HG03575 (cell line): ENCODE results near the gene TSTD2.

Source experiments
- ATAC-seq: cut with Tn5 transposase; IDR thresholded peaks from one replicate; pipeline ENCODE4 v1.9.1; 2021; ENCODE audit not compliant: unreplicated experiment, insufficient number of reproducible peaks, low FRiP score; ENCODE audit errors: extremely low read depth

Gene TSTD2

DNA sequence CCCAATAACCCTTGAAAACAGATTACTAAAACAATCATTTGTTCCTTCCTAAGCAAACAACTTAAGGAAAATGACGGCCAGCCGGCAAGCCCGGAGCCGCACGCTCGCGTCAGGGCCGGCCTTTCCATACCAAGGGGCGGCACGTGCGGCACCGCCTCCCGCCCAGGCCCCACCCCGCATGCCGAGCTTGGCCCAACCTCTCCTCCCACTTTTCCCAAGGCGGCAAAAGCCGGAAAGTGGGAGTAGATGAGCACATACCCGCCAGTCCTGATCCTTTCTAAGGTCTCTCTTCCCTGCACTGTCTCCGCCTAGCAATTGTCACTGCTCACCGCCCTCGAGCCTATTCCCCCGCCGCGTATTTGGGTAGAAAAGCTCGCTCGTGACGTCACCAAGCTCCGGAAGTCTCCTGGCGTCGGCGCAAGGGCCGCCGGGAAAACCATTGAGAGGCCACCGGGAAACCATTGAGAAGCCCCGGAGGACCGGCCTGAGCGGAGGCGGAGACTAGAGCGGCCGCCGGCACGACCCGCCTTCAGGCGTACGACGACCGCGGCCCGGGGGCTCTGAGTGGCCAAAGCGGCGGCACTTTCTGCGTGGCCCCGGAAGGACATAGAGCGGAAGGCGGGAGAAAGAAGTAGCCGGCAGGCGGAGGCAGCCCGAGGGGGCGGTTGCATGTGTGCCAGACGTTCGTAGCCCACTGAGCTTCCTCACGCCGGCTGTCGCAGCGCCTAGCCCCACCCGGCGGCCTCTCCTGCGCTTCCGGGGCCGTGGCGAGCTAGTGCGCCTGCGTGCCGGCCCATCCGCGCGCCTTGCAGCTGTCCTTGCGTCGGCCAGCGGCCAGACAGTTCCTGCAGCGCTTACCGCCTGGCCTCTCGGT, at the start of gene TSTD2, which contains the start of gene NCBP1:
Gene TSTD2 (minus strand): TSS at position 384 of the 874 bp plus-strand sequence. CDS start 5,806 bp downstream, outside the sequence.
Gene NCBP1 (plus strand): TSS at position 837 of the 874 bp plus-strand sequence. CDS start 61 bp downstream, outside the sequence.
- peak; percentile 56 for ATAC-seq

DNA sequence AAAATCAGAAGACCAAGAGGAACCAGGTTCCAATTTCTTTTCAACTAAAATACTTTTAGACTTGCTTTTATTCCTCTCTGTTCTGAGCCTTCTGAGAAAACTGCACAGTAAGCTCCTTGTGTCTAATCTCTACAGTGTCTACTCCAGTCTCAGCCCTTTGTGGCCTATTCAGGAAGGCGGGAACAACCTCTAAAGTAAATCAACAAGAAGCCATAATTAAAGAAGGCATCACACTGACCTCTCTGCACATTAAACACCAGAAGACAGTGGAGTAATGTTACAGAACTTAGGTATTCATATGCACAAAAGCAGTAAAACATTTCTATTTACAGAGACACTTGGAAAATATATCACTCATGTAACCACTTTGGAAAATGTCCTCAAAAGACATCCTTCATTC, 49.1 kb upstream of the TSTD2 start:
- no peak for ATAC-seq

DNA sequence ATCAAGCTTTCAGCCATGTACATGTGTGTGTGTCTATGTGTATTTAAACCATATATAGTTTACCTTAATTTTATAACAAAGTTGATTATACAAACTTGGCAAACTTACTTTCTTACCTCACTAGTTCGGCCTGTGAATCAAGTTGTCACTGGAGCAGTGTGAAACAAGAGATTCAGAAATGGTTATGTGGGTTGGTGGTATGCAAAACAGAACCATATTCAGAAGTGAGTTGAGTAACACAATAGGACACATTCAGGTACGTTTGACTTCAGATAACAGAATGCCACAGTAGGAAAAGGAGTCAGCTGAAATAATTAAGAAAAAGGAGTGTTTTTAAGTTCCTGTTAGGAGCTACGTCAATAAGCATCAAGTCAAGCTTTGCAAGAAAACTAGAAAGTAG, 42.5 kb upstream of the TSTD2 start:
- no peak for ATAC-seq

DNA sequence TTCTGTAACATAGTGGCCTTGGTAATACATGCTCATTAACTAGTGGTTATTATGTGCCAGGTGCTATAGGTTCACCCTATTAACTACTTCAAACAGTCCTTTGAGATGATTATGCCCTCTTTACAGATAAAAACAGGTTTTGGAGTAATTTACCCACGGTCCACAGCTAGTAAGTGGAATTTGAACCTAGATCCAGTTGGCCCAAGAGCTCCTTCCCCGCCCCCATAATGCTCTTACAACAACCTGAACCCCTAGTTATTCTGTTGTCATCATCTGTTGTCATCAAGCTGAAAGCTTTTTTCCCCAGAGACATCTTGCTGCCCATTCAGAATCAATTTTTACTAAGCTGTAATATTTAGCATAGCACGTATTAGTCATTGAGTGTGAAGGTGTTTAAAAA, 40.8 kb upstream of the TSTD2 start:
- ATAC-seq: no peak

DNA sequence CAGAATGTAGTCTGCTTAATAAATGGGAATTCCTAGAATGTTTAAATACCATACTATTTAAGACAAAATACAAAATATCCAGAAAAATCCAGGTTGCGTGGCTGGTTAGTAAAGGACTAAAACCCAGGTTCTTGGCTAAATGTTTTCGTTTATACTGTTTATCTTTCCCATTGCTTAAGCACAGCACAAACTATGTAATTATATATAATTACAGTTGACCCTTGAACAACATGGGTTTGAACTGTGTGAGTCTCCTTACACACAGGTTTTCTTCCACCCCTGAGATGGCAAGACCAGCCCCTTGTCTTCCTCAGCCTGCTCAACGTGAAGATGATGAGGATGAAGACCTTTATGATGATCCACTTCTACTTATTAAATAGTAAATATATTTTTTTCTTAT, 39.2 kb upstream of the TSTD2 start:
- no peak for ATAC-seq

DNA sequence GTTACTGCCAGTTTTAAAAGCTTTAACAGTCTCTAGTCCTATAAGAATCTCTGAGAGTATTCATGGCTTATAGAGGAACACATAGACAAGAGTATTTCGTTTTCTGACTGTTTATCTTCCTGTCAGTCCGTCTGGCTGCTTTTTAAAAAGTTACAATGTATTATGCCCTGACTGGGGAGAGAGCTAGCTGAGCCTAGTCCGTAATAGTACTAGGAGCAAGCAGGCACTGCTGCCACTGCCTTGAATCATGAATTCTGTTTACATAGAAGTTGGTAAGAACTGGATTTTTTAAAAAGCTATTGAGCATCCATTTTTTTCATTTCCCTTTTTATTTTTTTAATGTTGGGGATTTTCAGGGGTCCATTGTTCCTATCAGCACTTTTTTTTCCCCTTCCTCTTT, 37.4 kb upstream of the TSTD2 start:
- no peak for ATAC-seq

DNA sequence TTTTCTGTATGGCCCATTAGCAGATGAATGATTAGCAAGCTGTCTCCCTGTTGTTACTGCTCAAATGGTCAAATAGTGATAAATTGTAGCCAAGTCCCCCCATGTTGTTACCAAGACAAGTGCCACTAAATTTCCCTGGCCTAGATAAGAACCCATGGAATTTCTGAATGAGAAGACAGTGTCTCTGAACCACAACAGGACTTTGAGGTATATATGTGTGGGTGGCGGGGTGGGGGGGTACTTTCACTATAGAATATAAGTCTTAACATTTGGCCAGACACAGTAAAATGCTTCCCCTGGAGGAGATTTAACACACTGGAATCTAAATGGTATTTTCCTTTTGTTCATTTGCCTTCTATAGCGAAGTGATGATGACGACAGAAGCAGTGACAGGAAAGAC, 35.3 kb upstream of the TSTD2 start:
- no peak for ATAC-seq

DNA sequence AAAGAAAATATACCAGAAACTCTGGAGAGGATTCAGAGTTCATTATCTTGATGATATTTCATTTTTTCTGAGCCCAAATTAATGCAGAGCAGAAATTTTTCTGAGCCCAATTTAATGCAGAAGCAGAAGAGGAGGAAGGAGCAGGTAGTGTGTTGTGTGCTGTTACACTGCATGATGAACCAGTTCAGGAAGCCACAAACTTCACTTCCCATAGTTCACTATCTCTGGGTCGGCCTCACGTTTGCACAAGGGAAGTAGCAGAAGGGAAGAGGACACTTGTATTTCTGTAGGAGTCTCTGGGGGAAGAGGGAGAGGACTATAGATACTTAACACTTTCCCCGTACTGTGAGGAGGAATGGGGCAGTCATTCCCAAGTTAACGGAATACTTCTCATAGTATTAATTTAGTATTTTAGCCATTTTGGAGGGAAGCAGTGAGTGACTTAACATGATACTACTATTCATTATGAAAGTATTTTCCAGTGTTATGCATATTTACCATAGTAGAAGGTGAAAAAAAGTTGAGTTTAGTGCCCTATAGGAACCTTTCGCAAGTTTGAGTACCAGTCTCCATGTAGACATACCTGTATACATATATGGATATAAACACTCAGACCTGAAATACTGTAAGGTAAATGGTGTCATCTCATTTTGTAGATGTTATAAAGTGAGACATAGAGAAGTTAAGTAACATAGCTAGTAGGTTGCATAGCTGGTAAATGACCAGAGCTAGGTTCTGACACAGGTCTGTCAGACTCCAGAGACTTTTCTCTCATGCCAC, 33.9 kb upstream of the TSTD2 start:
- no peak for ATAC-seq

DNA sequence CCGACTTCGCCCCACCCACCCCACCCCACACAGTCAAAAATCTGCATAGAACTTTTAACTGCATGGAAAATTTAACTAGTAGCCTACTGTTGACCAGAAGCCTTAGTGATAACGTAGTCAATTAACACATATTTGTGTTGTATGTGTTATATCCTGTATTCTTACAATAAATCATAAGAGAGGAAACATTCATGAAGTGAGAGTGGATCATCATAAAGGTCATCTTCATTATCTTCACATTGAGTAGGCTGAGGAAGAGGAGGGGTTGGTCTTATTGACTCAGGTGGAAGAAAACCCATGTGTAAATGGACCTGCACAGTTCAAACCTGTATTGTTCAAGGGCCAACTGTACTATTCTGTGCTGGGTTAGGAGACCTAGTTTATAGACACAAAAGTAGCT, 32.6 kb upstream of the TSTD2 start:
- ATAC-seq: no peak

DNA sequence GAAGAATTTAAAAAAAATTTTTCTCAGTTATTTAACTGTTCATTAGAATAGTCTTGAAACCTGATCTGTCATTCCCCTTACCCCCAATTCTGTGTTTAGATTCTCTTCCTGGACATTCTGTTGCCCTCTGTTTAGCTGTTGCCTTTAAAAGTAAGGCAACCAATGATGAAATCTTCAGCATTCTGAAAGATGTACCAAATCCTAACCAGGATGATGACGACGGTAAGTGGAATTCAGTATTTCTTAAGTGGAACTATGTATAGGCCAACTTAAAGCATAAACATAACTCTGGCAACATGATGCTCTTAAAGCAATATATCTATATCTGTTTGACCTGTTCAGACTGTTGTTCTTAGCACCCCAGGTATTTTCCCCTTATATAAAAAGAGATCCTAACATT, 27.7 kb upstream of the TSTD2 start:
- ATAC-seq: no peak

DNA sequence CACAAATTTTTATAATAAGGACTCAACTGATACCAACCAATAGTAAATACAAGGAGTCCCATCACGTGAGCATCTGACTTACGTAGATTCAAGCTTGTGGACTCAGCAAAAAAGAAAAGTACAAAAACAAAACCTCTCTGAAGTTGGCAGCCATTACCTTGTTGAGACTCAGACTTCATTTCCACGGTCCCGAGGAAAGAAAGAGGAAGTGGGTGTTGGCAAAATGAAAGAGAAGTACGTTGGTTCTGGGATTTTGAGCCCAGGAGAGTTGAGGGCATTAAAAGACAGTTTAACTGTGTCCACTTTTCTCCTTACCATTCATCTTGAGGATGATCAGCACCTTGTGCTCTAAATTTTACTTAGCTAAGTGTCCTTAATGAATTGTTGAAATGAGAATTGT, 27.2 kb upstream of the TSTD2 start:
- no peak for ATAC-seq

DNA sequence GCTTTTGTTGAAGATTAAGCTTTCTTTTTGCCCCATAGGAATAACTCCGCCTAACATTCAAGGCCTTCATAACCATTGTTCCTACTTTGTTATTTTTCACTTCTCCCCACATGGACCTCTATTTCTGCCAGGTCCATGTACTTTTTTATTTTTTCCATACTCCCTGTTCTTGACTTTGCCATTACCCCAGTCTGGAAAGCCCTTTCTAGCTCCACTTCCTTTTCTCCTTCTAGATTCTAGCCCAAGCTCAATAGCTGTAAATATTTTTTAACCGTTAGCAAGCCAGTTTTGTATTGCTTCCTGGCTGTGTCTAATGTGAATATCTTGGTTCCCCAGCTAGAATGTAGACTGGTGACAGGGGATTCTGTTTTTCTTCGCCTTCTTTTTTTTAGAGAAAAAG, 26.6 kb upstream of the TSTD2 start:
- ATAC-seq: no peak

DNA sequence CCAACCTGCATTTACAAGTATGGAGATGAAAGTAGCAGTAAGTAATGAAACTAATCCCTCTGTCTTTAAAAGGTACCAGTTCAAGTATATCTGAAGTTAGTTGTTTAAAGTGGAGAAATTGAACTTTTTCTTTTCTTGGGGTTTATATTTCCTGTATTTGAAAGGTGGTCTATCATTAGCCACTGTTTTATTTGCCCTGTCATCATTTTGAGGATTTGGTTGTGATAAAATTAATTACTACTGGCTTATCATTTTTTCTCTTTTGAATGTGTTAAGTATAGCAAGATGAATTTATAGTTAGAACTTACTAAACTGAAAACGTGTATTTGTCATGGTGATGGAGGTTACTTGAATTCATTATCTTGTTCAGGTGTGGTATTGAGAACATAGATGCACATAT, 25.5 kb upstream of the TSTD2 start:
- ATAC-seq: no peak

DNA sequence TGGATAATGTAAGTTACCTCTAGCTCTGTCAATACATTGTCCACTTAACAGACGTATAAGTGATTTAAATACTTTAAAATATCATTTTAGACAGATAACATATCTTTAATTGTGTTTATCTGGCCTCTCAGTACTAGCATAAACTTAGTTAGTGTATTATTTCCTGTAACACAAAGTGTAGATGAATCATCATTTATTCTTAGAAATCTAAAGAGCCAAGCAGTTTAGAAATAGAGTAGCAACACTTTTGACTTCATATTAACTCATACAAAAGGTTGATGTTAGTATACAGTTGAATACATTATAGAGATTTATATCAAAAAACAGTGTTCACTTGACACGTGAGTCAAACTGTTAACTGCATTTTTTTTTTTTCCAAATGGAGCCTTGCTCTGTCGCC, 18.5 kb upstream of the TSTD2 start:
- ATAC-seq: no peak

DNA sequence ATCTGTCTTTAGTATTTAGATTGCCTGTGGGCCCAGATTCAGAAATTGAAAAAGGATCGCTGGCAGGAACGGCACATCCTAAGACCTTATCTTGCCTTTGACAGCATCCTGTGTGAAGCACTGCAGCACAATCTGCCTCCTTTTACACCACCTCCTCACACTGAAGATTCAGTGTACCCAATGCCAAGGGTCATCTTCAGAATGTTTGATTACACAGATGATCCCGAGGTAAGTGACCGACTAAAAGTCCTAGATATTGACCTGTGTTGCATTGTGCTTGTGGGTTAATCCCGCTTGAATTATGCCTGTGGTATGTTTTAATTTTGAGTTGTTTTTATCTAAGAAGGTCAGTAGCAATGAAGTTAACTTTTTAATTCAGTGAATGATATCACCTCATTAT, 14.8 kb upstream of the TSTD2 start:
- ATAC-seq: no peak

DNA sequence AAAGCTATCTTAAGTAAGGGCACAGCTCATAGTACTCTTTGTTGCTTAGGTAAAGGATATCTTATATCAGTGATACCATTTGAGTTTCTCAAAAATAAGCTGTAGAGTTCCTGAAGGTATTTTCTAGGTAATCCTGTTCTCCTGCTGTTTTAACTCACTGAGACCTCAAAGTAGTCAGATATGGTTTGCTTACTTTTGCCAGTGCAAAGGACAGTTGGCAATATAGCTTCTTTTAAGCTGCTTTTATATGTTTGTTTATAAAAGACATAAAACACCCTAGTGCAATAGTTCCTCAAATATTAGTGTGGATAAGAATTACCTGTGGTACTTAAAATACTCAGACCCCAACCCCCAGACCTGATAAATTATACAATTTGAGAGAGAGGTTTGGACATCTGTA, 12.6 kb upstream of the TSTD2 start:
- no peak for ATAC-seq

DNA sequence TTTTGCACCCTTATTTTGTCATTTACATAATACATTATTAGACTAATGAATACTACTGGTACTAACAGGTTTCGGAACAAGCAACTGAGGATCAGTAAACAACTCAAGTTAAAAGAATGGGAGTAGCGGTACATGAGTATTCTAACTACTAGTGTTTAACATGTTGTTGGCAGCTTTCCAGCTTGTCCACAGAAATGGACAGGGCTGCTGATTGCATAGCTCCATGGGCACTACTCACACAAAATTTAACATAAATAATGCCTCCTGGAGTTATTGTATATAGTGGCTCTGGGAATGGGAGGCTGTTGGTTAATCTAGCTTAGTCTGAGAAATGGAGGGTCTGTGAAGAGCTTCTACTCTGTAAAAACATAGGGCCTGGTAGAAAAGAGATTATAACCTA, 7.2 kb upstream of the TSTD2 start:
- no peak for ATAC-seq

DNA sequence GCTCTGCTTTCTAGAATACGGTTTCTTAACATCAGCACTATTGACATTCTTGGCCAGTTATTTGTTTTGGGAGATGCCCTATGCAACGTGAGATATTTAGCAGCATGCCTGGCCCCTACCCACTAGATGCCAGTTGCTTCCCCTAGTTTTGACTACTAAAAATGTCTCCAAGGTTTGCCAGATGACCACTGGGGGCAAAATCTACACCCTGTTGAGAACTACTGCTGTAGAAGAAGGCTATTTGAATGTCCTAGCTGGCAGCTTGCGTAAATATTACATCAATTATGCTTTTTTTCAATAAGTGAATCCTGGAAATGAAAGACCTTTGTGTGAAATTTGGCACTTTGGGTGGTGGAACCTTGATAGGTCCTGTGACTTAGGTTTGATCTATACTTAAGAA, 5.5 kb upstream of the TSTD2 start:
- no peak for ATAC-seq

DNA sequence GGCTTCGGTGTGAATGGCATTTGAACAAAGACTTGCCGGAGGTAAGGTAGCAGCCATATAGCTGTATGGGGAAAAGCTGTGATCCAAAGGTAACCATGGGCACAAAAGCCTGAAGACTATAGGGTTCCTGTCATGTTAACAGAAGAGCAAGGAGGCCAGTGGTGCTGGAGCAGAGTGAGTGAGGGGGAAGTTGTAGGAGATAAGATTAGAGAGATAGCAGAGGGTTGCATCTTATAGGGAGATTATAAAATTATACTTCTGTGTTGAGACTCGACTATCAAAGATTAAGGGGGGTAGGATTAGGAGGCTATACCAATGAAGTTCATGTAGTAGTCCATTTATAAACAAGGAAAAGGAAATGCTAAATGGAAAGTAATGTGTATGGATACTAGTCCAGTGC, 3.7 kb upstream of the TSTD2 start:
- ATAC-seq: no peak

DNA sequence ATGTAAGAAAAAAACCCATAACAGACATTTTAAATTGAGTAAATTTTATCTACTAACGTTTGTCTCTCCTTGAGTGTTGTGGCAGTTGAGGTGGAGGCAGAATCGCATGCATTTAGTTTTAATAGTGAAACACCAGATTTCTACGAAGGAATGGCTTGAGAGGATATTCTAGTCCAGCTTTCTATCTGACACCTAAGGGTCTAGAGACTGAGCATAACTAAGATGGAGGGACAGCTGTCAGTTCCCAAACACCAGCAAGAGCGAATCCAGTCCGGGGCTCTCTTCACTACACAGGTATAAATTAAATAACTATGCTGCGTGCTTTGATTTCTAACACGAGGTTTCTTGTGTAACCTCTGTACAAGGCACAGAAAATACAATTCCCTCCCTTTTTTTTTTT, 1.9 kb upstream of the TSTD2 start:
- ATAC-seq: no peak
